Prostate gland (tissue), 2 donors: ENCODE measurements around the gene IL1RAPL1.

ENCODE experiments used
- CTCF ChIP-seq, 4 experiments: fragments of 200-600 bp in 2 of 4; fragments of 450-650 bp in 2 of 4; sonication (generic) in 2 of 4; IDR thresholded peaks; 1 replicate in 3 of 4; 2 replicates in 1 of 4; pipeline ENCODE4 v1.5.1; 2016 to 2019; ENCODE audit warnings: antibody characterized with exemption in 4 of 4, mild to moderate bottlenecking in 2 of 4, moderate library complexity in 2 of 4
- POLR2A ChIP-seq: fragments of 450-650 bp; IDR thresholded peaks from one replicate; pipeline ENCODE4 v1.6.1; 2016; ENCODE audit warnings: antibody characterized with exemption, mild to moderate bottlenecking
- POLR2AphosphoS5 ChIP-seq: sonication (generic); formaldehyde crosslinking; IDR thresholded peaks from one replicate; pipeline ENCODE4 v1.6.1; 2017; ENCODE audit warnings: antibody characterized with exemption

GRCh38 chrX:29880977-29881376 lies 1293.7 kb downstream of the IL1RAPL1 start:
- TF ChIP-seq POLR2A, result no peak
- no peak for TF ChIP-seq POLR2AphosphoS5
- TF ChIP-seq CTCF (IDR thresholded peaks at IDR 0.05), result no peak
